COR-L47 (cell line): ENCODE data around the gene TRRAP.

Experiments used
- DNase-seq: peaks from one replicate; lab custom pipeline; 2025; lab: John Stamatoyannopoulos, UW

Gene TRRAP

DNA sequence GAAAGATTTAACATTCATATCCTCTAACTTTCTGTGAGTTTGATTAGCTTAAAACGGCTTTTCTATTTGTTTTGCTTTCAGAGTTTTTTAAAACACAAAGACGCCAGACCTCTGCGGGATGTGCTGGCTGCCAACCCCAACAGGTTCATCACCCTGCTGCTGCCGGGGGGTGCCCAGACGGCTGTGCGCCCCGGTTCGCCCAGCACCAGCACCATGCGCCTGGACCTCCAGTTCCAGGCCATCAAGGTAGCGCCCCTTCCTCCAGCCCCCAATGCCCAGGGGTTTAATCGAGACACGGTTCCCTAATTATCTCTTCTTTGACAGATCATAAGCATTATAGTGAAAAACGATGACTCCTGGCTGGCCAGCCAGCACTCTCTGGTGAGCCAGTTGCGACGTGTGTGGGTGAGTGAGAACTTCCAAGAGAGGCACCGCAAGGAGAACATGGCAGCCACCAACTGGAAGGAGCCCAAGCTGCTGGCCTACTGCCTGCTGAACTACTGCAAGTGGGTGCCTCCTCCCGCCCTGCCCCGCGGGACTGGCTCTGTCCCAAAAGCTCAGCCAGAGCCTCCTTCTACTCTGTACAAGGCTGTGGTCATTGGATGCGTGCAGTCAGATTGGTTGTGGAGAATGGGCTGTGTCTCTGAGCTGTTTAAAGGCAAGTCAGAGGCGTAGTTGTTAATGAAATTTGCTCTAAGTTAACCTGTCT, 71.2 kb downstream of the TRRAP start:
- DNase-seq = no peak

DNA sequence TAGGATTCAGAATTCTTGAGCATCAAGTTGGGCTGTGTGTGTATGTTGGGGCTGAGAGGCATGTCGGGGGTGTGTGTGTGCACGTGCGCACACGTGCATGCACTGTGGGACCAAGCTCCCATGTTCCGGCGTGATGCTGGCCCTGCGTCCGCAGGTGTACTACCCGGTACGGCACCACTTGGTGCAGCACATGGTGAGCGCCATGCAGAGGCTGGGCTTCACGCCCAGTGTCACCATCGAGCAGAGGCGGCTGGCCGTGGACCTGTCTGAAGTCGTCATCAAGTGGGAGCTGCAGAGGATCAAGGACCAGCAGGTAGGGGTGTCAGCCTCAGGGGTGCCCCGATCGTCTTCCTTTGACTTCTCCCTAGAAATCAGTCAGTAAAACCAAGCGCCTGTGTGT, 77.7 kb downstream of the TRRAP start:
- no peak for DNase-seq

DNA sequence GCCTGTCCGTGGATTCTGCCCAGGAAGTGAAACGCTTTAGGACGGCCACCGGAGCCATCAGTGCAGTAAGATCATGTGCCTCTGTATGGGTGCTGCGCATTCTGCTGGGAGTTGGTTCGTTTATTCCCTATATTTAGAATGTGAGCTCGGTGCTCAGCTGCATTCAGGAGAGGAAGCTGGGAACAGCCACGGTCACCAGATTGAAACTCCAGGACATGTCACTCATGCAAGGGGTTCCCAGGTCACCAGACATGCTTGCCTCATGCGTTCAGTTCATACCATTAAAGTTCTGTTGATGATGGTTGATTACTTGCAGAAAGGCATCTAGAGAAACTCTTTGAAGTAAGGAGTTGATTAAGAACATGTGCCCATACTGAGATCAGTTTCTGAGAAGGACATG, 78.1 kb downstream of the TRRAP start:
- DNase-seq = no peak

DNA sequence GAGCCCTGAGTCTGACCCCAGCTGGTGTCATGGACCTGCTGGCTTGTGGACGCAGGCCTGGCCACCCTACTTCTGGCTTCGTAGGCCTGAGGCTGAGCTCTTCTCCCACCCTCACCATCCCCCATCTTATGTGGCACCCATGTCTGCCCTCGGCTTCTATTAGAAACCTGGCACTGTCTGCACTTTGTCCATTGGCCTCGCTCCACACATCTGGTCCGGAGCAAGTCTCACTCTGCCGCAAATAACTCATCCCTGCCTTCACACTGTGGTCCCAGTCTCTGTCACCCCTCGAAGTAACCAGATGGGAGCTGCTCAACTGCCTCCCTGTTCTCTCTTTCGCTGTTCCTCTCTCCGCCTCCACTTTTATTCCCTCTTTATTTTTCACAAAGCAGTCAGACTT, 78.6 kb downstream of the TRRAP start:
- no peak for DNase-seq

DNA sequence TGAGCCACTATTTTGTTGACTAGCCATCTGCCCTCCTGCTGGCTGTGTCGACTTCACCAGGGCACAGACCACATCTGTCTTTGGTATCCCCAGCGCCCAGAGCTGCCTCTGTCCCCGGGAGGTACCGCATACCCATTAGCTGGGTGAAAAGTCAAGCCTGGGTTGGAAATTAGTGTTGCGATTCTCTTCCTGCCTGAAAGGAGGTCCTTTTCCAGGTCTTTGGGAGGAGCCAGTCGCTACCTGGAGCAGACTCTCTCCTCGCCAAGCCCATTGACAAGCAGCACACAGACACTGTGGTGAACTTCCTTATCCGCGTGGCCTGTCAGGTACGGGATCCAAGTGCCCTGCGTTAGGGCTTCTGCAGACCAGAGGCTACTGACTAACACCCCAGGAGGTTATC, 79.4 kb downstream of the TRRAP start:
- DNase-seq = no peak

DNA sequence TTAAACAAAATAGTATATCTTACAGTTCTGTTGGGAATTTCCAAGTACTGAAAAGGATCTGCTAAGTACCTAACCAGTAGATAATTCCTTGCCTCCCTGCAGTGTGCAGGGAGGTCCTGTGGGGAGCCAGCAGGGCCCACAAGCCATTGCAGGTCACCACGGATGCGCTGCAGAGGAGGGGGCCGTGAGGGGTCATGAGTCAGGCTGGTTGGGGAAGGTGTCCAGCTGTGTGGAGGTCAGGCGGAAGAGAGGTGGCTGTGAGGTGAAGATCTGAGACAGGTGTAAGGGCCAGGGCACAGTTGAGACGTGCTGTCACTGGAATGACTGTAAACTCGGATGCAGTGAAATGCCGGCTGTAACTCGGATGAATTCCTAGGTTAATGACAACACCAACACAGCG, 80.6 kb downstream of the TRRAP start:
- DNase-seq = no peak

DNA sequence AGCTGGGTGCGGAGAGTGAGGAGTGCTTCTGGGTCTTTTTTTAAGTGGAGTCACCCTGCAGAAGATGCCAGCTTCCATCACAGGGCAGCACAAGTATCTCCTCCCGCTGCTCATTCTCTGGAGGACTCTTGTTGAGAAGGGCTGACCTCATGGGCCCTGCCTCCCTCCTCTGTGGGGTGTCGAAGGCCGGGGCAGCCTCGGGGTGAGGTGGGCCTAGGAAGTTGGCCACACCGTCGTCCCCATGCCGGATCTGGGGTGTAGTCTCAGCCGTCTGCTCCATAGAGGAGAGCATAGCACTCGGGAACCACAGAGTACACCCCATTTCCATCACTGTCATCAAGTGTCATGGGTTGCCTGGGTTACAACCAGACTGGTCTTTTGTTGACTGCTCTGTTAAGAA, 85.0 kb downstream of the TRRAP start:
- no peak for DNase-seq

DNA sequence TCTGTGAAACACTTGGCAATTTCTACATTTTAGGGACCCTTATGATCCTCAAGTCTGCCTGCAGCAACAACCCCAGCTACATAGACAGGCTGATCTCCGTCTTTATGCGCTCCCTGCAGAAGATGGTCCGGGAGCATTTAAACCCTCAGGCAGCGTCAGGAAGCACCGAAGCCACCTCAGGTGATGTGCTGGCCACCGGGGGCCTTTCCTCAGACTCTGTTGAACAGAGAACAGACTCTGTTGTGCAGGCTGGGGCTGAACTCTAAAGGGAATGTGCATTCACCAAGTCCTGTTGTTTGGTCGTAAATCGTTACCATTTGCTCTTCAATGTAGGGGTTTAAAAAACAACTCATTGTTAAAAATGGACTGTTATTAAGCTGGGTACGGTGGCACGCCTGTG, 86.3 kb downstream of the TRRAP start:
- no peak for DNase-seq

DNA sequence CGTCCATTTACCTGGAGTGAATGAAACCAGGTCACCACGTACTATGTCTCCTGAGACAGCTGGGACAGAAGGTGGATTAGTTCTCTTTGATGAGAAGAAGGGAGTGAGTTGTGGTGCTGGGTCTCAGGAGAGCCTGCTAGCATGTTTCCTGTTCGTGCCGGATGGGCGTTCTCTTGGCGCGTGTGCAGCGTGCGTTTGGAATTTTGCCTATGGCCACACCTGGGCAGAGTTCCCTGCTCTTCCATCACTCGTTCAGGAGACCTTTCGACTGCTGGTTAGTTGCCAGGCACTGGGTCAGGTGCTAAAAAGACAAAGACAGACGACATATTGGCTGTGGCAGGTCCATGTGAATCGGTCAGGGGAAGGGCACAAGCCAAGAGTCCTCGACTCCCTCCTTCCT, 90.3 kb downstream of the TRRAP start:
- no peak for DNase-seq

DNA sequence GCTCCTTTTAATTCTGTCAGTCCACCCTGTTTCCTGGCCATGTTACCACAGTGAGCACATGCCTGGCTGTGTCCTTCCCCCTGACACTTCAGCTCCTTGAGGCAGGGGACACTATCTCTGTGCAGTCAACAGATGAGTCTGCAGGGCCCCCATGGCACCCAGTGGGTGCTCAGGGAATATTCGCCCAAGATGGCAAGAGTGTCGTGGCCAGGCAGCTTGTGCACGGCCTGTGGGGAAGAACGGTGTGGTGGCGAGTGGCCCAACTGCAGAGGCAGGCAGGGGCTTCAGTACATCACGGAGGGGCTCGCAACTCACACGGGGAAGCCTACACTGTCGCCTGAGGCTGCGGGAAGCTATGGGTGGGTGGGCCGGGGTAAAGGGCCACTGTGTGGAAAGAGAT, 91.1 kb downstream of the TRRAP start:
- DNase-seq = no peak

DNA sequence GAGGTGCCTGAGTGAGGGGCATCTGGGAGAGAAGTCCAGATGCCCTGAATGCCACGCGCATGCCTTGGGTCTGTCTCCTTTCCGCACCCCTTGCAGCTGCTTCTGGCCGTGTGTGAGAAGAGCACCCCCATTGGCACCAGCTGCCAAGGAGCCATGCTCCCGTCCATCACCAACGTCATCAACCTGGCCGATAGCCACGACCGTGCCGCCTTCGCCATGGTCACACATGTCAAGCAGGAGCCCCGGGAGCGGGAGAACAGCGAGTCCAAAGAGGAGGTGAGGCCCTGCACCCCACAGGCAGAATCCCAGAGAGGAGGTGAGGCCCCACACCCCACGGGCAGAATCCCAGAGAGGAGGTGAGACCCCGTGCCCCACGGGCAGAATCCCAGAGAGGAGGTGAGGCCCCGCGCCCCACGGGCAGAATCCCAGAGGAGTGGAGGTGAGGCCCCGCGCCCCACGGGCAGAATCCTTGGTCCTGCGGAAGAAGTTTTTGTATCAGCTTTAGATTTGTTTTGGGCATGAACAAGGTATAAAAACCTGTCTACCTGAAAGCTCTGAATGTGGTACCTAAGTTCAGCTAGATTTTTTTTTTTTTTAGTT, 91.8 kb downstream of the TRRAP start:
- DNase-seq = no peak

DNA sequence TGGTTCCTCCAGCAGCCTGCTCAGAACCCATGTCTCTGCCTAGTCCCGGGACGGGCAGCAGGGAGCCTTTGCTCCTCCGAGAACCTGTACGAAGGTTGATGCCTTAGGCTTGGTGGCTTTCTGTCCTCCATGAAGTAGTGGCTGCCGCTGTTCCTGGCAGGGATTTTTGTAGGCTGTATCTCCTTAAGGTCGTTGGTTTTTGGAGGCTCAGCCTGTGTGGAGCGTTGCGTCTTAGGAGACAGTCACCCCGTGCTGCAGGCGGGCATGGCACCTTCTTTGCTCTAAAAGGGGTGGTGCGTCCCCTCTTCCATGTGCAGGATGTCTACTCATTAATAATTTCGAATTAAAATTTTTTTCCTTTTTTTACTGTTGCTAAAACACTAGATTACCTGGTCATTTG, 92.5 kb downstream of the TRRAP start:
- no peak for DNase-seq

DNA sequence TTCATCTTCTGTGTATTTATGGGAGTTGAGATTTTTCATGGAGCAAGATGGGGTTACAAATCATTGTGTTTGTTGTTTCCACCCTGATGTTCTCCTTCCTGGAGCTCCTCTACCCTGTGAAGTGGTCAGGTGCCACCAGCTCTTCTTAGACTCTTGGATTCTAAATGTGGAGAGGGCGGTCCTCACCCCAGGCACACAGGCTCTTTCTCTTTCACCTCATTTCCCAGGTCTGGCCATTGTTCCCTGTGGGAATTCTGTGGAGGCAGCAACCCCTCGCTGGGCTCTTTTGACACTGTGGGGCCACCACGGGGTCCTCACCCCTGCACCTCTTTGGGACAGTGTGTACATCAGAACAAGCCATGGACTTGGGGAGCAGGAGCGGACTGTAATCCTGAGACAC, 95.9 kb downstream of the TRRAP start:
- DNase-seq = no peak

DNA sequence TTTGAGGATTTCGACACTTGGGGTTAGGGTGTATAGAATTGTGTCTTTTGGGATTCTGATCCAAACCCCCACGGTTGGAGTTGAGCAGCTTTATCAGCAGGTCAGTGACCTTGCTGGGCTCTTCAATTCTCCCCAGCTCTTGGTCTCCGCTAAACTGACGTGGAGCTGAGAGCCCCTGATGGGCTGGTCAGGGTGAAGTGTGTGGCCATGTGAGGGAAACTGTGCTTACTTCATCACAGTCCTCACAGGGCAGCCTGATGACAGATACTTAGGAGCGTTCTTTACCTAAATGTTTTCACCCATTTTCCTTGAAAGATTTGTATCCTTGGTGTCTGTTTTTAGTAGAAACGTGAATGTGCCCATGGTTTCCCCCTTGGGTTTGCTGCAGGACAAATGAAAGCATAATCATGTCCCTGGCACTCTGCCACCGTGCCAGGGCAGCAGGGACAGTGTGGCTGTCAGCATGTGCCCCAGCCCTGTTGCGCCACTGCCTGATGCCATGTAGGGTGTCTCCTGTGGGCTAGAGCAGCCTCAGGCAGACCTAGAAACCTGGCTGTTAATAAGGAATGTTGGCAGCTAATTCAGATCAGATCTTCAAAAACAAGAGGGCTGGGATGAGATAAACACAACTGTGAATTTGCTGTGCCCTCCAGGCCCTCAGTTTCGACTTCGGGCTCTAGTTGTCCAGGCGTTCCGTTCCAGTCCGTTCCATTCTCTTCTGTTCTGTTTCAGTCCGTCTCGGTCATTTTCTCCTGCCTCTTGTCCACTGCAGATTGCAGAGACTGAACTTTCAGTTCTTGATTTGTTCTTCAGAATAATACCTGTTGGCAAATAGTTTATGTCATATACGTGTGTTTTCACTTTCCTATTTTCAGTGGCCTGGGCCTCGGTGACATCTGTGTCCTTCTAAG, 96.8 kb downstream of the TRRAP start:
- no peak for DNase-seq

DNA sequence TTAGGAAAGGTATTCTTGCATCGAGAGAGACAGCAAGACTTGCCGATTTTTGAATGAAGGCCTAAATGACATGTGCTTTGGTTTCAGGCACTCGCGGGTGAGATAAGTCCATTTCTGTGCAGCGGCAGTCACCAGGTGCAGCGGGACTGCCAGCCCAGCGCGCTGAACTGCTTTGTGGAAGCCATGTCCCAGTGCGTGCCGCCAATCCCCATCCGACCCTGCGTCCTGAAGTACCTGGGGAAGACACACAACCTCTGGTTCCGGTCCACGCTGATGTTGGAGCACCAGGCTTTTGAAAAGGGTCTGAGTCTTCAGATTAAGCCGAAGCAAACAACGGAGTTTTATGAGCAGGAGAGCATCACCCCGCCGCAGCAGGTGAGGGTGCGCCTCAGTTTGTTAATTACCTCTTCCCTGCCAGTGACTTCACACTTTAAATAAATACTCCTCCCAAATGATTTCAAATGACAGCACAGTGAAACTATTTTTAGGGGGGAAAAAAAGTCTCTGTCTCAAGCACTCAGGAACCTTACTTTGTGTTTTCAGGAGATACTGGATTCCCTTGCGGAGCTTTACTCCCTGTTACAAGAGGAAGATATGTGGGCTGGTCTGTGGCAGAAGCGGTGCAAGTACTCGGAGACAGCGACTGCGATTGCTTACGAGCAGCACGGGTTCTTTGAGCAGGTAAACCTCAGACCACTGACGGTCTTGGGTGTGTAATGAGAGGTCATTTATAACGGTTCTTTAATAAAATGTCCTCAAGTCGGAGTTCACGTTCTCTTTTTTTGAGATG, 98.3 kb downstream of the TRRAP start:
- no peak for DNase-seq

DNA sequence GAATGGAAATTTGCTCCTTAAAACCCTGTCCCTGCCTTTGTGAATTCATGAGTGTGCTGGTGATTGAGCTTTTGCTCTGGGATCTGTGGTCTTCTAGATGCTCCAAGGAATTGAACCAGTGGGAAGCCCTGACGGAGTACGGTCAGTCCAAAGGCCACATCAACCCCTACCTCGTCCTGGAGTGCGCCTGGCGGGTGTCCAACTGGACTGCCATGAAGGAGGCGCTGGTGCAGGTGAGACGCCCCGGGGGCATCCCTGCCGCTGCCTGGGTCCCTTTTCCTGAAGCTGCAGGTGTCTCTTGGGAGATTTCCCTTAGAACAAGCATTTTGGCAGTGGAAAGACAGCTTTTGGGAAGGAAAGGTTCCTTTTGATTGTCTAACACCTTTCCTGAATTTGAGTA, 100.3 kb downstream of the TRRAP start:
- DNase-seq = no peak

DNA sequence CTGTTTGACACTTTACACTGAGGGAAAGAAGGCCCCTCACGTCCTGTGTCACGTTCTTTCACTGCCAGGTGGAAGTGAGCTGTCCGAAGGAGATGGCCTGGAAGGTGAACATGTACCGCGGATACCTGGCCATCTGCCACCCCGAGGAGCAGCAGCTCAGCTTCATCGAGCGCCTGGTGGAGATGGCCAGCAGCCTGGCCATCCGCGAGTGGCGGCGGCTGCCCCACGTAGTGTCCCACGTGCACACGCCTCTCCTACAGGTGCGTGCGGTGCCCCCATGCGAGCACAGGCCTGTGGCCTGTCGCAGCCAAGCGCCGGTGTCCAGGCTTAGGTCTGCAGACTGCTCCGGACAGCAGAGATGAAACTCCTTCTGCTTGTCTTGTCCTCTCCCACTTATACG, 103.4 kb downstream of the TRRAP start:
- no peak for DNase-seq

DNA sequence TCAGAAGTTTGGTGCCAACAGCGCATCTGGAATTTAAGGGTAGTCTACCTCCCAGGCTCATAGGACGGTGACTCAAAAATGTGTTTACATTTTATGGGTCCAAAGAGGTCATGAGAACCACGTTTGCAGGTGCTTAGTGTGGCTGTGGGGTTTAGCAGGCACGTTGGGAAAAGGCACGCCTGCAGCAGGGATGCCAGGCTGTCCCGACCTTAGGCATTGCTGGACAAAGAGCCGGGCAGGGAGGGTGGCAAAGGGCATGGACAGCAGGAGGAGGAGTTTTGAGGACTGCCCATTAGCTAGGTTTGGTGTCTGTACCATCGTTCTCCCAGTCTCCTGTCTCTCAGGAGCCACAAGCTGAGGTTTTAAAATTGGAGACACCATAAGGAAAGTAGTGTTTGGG, 104.4 kb downstream of the TRRAP start:
- DNase-seq = no peak

DNA sequence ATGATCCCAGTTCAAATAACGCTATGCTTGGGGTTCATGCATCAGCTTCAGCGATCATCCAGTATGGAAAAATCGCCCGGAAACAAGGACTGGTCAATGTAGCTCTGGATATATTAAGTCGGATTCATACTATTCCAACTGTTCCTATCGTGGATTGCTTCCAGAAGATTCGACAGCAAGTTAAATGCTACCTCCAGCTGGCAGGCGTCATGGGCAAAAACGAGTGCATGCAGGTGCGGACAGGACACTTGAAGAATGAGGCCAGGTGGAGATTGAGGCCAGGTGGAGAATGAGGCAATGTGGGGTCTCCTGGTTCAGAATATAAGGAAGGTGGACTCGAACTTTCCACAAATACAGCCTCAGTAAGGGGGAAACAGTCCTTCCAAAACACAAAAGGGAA, 105.8 kb downstream of the TRRAP start:
- no peak for DNase-seq

DNA sequence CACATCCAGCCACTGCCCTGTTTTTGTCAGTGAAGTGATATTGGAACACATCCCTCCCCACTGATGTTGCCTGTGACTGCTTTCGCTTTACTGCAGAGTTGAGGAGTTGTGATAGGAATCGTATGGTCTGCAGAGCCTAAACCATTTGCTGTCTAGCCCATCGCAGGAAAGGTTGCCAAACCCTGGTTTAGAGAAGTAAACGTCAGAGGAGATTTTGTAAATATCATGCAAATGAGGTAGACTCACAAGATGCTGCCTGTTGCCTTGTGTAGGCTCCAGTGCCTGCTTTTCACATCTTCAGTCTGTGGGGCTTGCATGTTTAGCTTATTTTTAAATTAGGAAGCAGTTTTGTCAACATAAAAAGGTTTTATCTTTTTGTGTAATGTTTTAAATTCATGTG, 107.1 kb downstream of the TRRAP start:
- no peak for DNase-seq

DNA sequence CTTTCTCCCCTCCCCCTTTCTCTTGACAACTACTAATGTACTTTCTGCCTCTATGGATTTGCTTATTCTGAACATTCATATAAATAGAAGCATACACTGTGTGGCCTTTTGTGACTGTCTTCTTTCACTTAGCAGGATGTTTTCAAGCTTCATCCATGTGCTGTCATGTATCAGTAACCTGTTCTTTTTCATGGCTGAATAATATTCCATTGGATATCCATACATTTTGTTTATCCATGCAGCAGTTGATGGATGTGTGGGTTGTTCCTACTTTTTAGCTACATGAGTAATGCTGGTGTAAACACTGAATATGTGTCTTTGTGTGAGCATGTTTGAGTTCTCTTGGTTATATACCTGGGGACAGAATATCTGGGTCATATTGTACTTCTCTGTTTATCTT, 107.6 kb downstream of the TRRAP start:
- no peak for DNase-seq

DNA sequence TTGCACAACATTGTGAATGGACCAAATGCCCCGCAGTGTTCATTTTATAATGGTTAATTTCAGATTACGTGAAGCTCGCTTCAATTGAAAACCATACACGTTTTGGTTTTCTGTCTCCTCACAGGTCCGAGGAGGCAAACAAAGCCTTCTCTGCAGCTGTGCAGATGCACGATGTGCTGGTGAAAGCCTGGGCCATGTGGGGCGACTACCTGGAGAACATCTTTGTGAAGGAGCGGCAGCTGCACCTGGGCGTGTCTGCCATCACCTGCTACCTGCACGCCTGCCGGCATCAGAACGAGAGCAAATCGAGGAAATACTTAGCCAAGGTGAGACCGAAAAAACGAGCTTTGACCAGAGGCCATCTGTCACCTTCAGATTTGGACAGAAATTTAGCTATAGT, 110.3 kb downstream of the TRRAP start:
- no peak for DNase-seq
